GM21447 (cell line): ENCODE data around the gene ERAP2.
A peak's percentile ranks its signal among the peaks of the same experiment; 100 is the strongest.

Source experiments
- ATAC-seq: cut with Tn5 transposase; IDR thresholded peaks from one replicate; pipeline ENCODE4 v1.9.1; 2021; ENCODE audit not compliant: unreplicated experiment

ERAP2 gene

GRCh38 chr5:96863114-96863513 lies 13.2 kb upstream of the ERAP2 start:
- ATAC-seq = no peak

GRCh38 chr5:96863949-96864584 lies 12.2 kb upstream of the ERAP2 start:
- no peak for ATAC-seq

- ATAC-seq = no peak
Observed at GRCh38 chr5:96864922-96865530, 11.3 kb upstream of the ERAP2 start.

DNA sequence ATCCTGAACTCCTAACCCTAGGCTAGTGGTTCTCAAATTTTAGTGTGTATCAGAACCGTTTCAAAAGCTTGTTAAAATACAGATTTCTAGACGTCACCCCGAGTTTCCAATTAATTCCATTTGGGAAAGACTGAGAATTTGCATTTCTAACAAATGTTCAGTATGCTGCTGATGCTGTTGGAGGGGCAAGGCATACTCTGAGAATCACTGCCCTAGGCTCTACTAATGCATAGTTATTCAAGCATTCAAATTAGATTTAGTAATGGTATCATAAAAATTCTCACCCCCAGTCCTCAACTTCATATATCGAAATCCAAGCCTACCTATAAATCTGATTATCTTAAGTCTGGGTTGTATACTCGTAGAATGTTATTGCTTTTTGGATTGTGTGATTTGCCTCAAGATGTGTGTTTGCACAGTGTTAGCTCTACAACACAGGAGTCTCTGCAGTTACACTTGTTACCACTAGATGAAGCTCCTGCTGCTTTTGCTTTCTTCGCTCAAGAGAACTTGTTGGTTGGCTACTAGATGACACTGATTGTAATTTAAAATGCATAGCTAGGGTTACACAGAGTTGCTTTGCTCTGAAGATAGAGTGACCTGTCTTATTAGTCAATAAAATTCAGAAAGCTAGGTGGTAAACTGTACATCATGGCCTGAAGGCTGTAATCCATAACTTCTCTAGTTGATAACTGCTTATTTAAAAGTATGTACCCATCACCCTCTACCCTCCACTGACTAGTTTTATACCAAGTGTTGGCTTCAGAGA lies 7.5 kb upstream of the ERAP2 start:
- ATAC-seq = peak; percentile 68

- no peak for ATAC-seq
Observed at GRCh38 chr5:96869372-96869641, 7.0 kb upstream of the ERAP2 start.

DNA sequence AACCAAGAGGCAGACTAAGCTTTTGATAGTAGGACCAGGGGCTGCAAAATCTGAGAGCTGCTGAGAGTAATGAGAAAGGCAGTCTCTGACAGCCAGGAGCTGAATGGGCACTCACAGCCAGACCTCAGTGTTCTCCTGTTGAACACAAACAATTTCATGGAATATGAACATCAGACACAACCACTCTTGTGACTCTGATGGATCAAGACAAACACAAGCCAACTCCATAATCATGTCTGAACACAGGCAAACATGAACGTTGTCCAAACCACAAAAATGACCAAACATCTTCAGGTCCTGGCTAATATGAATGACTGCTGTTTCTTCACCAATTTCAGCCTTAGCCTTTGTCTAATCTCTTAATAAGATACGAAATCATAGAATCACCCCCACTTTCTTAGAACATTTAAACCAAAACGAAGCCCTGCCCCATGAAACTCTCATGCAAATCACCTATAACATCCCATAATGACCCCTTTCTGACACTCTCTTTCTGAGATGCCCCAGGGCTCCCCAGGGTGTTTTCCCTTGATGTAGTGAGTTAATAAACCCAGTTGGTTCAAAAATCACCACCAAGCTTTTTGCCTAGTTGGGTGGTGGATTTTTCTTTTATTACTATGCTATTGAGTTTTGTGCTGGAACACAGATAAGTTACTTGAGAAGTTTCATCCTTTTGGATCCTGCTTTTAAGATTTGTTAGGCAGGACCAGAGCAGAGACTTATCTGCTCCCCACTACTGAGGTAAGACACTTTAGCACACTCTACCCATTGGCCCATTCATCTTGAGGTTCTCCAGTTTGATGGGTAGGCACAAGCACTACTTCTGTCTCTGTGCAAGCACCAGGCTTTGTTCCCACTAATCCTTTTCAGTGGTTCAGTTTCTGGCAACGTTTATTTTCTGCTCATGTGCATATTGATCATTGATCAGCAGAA lies 5.9 kb upstream of the ERAP2 start:
- peak; percentile 81 for ATAC-seq

GRCh38 chr5:96871027-96871399 lies 5.3 kb upstream of the ERAP2 start:
- no peak for ATAC-seq

DNA sequence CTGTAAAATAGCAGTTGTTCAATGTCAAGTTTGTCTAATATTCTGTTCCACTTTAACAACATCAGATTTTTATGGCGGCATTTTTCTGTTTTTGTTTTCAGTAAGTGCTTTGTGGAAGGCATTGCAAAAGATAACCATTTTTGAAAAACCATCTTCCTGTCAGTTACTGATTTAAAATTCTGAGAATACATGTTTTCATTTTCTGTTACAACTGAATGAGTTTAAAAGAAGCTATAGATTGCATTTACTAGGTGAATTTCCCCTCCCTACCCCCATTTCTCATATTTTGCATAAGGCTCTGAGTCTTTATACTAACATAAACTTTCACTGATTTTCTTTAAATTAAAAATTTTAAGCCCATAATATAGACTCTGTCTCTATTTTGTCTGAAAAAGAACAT lies 4.6 kb upstream of the ERAP2 start:
- no peak for ATAC-seq

DNA sequence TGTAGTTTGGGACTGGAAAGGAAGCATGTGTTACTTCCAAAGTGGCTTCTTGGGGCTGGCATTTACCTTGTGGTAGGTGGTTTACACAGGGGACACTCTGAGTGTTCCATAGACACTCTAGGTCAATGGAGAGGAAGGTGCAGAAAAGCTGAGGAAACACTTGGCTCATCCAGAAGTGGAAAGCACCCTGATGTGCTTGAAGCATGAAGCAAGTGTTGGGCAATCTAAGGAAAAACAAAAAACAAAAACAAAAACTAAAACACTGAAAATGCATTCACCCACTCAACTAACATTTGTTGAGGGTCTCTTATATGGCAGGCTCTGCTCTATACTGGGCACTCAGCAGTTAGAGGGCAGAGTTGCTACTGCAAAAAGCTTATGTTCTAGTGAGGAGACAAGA lies 2.9 kb upstream of the ERAP2 start:
- ATAC-seq = no peak

DNA sequence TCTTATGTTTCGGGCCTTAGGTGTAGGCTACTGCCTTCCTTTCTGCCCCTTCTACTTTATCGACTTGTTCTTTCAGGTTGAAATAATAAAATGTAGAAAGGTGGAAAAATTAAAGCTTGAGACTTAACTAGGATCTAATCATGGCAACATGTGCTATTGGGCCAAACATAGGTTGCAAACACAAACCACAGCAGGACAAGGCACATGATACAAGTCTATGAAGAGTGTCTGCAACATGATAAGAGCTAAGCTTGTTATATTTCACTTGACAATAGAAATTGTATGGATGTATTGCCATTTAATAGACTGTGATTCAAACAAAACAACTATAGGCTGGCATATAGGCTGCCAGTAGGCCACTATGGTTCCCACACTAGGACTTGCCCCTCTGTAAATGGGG lies 1.7 kb upstream of the ERAP2 start:
- no peak for ATAC-seq

- ATAC-seq = peak; percentile 2
Observed at GRCh38 chr5:96875791-96876291, 459 bp upstream of the ERAP2 start.

DNA sequence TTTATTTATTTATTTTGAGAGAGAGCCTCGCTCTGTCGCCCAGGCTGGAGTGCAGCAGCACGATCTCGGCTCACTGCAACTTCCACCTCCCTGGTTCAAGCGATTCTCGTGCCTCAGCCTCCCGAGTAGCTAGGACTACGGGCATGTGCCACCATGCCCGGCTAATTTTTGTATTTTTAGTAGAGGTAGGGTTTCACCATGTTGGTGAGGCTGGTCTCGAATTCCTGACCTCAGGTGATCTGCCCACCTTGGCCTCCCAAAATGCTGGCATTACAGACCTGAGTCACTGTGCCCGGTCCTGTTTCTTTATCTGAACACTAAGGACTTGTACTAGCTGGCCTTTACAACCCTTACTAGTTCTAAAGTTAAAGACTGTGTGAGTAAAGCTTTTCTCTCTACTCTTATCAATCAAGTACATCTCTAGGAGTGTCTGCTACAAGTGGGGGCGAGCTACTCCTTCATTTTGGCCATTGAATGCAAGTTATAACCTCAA lies 723 bp downstream of the ERAP2 start:
- peak; percentile 11 for ATAC-seq

GRCh38 chr5:96879665-96880064 lies 3.4 kb downstream of the ERAP2 start:
- no peak for ATAC-seq

GRCh38 chr5:96880444-96881164 lies 4.3 kb downstream of the ERAP2 start:
- ATAC-seq = no peak

DNA sequence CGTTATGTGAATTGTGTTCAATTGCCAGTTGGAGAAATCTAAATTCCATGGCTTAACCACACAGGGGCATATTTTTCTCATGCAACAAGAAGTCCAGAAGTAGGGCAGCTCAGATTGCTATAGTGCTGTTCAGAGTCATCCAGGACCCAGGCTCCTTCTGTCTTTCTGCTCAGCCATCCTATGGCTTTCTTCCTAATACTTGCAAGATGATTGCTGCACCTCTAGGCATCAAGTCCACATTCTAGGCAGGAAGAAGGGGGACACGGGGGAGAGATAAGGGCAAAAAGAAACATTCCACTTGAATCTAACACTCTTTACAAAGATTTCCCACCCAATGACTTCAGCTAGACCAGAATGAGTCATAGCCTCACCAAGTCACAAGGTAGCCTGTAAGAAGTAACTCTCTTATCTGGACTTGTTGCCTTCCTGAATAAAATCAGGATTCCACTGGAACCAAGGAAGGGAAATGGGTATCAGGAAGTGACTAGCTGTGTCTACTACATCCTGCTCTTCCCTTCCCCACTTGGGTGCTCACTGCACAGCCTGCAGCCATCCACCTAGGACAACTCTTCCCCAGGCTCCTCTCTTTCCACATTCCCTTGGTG lies 5.3 kb downstream of the ERAP2 start:
- no peak for ATAC-seq

- ATAC-seq = no peak
Observed at GRCh38 chr5:96883871-96884270, 7.6 kb downstream of the ERAP2 start.

- ATAC-seq = no peak
Observed at GRCh38 chr5:96884995-96885394, 8.7 kb downstream of the ERAP2 start.

- peak; percentile 91 for ATAC-seq
Observed at GRCh38 chr5:96885518-96886338, 9.4 kb downstream of the ERAP2 start.

- no peak for ATAC-seq
Observed at GRCh38 chr5:96893342-96893741, 17.0 kb downstream of the ERAP2 start.
